ENCODE measurements around the gene PCDHA4. TPM values are rescaled to one million over a fixed set of nuclear protein-coding genes. Genes with fewer than 3 reads are reported as not detected.
A peak's percentile ranks its signal among the peaks of the same experiment; 100 is the strongest.
"Not testable (repeated sequence)": the region's sequence is repeated elsewhere in the genome, so short reads cannot be mapped to it uniquely, and the experiment has no call there.

The PCDHA4 gene
- total RNA-seq, 2 donors from 2014 or later, result 2.0 to 3.1 TPM

DNA sequence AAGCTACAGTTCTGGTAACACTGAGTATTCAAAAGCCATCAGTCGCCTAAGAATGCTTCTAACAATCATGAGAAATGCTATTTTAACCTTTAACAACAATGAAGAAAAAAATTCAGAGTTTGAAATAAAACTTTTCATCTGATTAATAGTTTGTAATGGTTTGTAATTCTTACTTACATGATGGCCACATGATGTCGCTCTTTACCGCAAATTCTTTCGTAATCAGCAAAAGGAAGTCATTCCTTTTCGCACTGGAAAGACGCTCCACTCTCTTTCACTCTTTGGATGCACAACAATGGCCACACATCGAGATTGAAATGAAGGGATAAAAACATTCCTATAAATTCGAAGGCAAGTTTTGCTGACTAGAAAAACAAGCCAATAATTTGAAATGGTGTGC lies 27.1 kb downstream of the PCDHA4 start, which contains the start of gene PCDHA7:
PCDHA7 (plus strand) TSS at position 277 of the 400 bp plus-strand sequence; CDS start at position 392, 115 bp downstream.
- Histone ChIP-seq H3K4me3 (no peak within 1 kb of the TSS), H3K4me1 (no peaks in the 10 kb centered on the region), H3K27ac (no peak within 1 kb of the TSS), H3K36me3 (replicated peaks in 1 of 2; ENCODE audit: insufficient read depth in 1 of 2, low read depth in 2 of 2) (no peaks in the 10 kb centered on the region), H3K27me3 (no peaks in the 10 kb centered on the region), H3K9me3 (peaks cover 0 to 34% (median 0%) of the 10 kb centered on the region in 3 donors)
- ATAC-seq (no peak), DNase-seq (no peak)
- 6 to 12% methylated on average over 8 of the region's 8 CpGs for WGBS, 2 donors
- TF ChIP-seq, protein P1, sequence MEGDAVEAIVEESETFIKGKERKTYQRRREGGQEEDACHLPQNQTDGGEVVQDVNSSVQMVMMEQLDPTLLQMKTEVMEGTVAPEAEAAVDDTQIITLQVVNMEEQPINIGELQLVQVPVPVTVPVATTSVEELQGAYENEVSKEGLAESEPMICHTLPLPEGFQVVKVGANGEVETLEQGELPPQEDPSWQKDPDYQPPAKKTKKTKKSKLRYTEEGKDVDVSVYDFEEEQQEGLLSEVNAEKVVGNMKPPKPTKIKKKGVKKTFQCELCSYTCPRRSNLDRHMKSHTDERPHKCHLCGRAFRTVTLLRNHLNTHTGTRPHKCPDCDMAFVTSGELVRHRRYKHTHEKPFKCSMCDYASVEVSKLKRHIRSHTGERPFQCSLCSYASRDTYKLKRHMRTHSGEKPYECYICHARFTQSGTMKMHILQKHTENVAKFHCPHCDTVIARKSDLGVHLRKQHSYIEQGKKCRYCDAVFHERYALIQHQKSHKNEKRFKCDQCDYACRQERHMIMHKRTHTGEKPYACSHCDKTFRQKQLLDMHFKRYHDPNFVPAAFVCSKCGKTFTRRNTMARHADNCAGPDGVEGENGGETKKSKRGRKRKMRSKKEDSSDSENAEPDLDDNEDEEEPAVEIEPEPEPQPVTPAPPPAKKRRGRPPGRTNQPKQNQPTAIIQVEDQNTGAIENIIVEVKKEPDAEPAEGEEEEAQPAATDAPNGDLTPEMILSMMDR (IDR thresholded peaks at IDR 0.05), result peak in 3 of 7 experiments; percentile 5 to 19 (median 7)
- TF ChIP-seq POLR2A (IDR thresholded peaks at IDR 0.05), result no peak
- intact Hi-C loops (cut with DNase I), result no loop called here

DNA sequence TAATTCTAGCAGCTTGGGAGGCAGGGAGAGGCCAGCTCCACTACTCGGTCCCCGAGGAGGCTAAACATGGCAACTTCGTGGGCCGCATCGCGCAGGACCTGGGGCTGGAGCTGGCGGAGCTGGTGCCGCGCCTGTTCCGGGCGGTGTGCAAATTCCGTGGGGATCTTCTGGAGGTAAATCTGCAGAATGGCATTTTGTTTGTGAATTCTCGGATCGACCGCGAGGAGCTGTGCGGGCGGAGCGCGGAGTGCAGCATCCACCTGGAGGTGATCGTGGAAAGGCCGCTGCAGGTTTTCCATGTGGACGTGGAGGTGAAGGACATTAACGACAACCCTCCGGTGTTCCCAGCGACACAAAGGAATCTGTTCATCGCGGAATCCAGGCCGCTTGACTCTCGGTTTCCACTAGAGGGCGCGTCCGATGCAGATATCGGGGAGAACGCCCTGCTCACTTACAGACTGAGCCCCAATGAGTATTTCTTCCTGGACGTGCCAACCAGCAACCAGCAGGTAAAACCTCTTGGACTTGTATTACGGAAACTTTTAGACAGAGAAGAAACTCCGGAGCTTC lies 27.7 kb downstream of the PCDHA4 start:
- DNase-seq; H3K27me3 ChIP-seq; ATAC-seq; H3K36me3 ChIP-seq (replicated peaks in 1 of 2; ENCODE audit: insufficient read depth in 1 of 2, low read depth in 2 of 2); intact Hi-C loops (cut with DNase I); H3K4me3 ChIP-seq; H3K27ac ChIP-seq; H3K4me1 ChIP-seq: not testable (repeated sequence)
- WGBS, 2 donors, result 13 to 24% methylated on average over 16 to 26 of the region's 38 CpGs
- H3K9me3 ChIP-seq, result peaks cover 0 to 29% (median 0%) of the 10 kb centered on the region in 3 donors

DNA sequence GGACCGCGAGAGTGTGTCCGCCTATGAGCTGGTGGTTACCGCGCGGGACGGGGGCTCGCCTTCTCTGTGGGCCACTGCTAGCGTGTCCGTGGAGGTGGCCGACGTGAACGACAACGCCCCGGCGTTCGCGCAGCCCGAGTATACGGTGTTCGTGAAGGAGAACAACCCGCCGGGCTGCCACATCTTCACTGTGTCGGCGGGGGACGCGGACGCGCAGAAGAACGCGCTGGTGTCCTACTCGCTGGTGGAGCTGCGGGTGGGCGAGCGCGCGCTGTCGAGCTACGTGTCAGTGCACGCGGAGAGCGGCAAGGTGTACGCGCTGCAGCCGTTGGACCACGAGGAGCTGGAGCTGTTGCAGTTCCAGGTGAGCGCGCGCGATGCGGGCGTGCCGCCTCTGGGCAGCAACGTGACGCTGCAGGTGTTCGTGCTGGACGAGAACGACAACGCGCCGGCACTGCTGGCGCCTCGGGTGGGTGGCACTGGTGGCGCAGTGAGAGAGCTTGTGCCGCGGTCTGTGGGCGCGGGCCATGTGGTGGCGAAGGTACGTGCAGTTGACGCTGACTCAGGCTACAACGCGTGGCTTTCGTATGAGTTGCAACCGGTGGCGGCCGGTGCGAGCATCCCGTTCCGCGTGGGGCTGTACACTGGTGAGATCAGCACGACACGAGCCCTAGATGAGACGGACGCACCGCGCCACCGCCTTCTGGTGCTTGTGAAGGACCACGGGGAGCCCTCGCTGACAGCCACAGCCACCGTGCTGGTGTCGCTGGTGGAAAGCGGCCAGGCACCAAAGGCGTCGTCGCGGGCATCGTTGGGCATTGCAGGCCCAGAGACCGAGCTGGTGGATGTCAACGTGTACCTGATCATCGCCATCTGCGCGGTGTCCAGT lies 29.0 kb downstream of the PCDHA4 start:
- DNase-seq, result no peak

DNA sequence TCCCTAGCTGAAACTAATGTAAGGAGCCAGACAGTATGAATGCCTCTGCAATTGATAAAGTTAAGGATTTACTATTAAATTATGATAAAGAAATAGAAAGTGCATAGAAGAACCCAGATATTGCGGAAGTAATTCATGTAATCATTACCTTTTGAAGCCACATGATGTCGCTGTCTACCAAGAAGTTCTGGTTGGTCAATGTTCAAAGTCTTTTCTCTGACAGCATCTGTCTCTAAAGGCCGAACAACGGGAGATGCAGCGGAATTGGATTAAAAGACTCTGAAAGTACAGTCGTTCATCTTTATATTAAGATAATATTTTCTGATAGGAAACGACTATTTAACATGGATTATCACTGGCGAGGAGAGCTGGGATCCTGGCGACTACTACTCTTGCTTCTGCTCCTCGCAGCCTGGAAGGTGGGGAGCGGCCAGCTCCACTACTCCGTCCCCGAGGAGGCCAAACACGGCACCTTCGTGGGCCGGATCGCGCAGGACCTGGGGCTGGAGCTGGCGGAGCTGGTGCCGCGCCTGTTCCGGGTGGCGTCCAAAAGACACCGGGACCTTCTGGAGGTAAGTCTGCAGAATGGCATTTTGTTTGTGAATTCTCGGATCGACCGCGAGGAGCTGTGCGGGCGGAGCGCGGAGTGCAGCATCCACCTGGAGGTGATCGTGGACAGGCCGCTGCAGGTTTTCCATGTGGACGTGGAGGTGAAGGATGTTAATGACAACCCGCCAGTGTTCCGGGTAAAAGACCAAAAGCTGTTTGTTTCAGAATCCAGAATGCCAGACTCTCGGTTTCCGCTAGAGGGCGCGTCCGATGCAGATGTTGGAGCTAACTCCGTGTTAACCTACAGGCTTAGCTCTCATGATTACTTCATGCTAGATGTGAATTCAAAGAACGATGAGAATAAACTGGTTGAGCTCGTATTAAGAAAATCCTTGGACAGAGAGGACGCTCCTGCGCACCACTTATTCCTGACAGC lies 34.4 kb downstream of the PCDHA4 start, which contains the start of gene PCDHA8:
PCDHA8 (plus strand) TSS at position 210 of the 985 bp plus-strand sequence; CDS start at position 345, 135 bp downstream.
- WGBS, 2 donors, result 17 to 25% methylated on average over 38 to 47 of the region's 47 CpGs
- TF ChIP-seq POLR2A (IDR thresholded peaks at IDR 0.05), result no peak
- TF ChIP-seq, protein P1 (IDR thresholded peaks at IDR 0.05), result no peak
- Histone ChIP-seq H3K4me3 (no peak within 1 kb of the TSS), H3K27ac (no peak within 1 kb of the TSS), H3K4me1 (no peaks in the 10 kb centered on the region), H3K9me3 (peaks cover 0 to 27% (median 0%) of the 10 kb centered on the region in 3 donors), H3K36me3 (replicated peaks in 1 of 2; ENCODE audit: insufficient read depth in 1 of 2, low read depth in 2 of 2) (no peaks in the 10 kb centered on the region), H3K27me3 (no peaks in the 10 kb centered on the region)
- DNase-seq, result no peak
- ATAC-seq, result no peak
- intact Hi-C loops (cut with DNase I), result no loop called here

More for the DNA sequence above, 29.0 kb downstream of the PCDHA4 start:
- TF ChIP-seq, protein P1 (IDR thresholded peaks at IDR 0.05), result no peak
- no peak for TF ChIP-seq POLR2A (IDR thresholded peaks at IDR 0.05)
- no peak overlapping the region for H3K27ac ChIP-seq
- 31 to 41% methylated on average over 26 to 101 of the region's 103 CpGs for WGBS, 2 donors
- no peaks in the 10 kb centered on the region for H3K27me3 ChIP-seq
- no peaks in the 10 kb centered on the region for H3K4me1 ChIP-seq
- H3K9me3 ChIP-seq, result peaks cover 0 to 22% (median 0%) of the 10 kb centered on the region in 3 donors
- ATAC-seq, result no peak
- intact Hi-C loops (cut with DNase I), result no loop called here
- no peak overlapping the region for H3K4me3 ChIP-seq
- H3K36me3 ChIP-seq (replicated peaks in 1 of 2; ENCODE audit: insufficient read depth in 1 of 2, low read depth in 2 of 2), result no peaks in the 10 kb centered on the region

Data from body of pancreas (tissue), 4 donors.